Heart right ventricle (tissue), 16 donors: ENCODE data around the gene OGFR. TPM values are rescaled to one million over a fixed set of nuclear protein-coding genes. Genes with fewer than 3 reads are reported as not detected.

Experiments used
- ATAC-seq, 8 donors: fragments of 200-7000 bp; cut with Tn5 transposase; one replicate each; pipeline ENCODE4 v1.9.1; 2020; ENCODE audit warnings: mild to moderate bottlenecking in 8 of 8, moderate library complexity in 8 of 8, moderate number of reproducible peaks in 1 of 8
- DNase-seq, 2 donors: peaks; one replicate each; pipeline ENCODE4 v3.0.0-alpha.2; 2020
- H3K27ac ChIP-seq, 10 donors: fragments of 200-600 bp; sonication (generic) in 2 of 10; one replicate each; pipeline versions ENCODE4 v1.5.0 to v1.8.0; 2020 to 2022; ENCODE audit warnings: mild to moderate bottlenecking in 3 of 10
- H3K27me3 ChIP-seq, 7 donors: fragments of 200-600 bp; one replicate each; pipeline ENCODE4 v1.8.0; 2021 to 2022; ENCODE audit warnings: mild to moderate bottlenecking in 2 of 7
- H3K36me3 ChIP-seq, 9 donors: fragments of 200-600 bp; sonication (generic) in 1 of 9; one replicate each; pipeline versions ENCODE4 v1.5.0 to v1.8.0; 2020 to 2022; ENCODE audit warnings: mild to moderate bottlenecking in 2 of 9
- H3K4me1 ChIP-seq, 9 donors: fragments of 200-600 bp; sonication (generic) in 1 of 9; one replicate each; pipeline versions ENCODE4 v1.5.0 to v1.8.0; 2020 to 2022; ENCODE audit warnings: mild to moderate bottlenecking in 4 of 9
- H3K4me3 ChIP-seq, 10 donors: fragments of 200-600 bp; sonication (generic) in 2 of 10; one replicate each; pipeline versions ENCODE4 v1.5.0 to v1.8.0; 2020 to 2022; ENCODE audit warnings: mild to moderate bottlenecking in 7 of 10, moderate library complexity in 2 of 10
- H3K9me3 ChIP-seq, 11 donors: fragments of 200-600 bp in 10 of 11; sonication (generic) in 2 of 11; one replicate each; pipeline versions ENCODE4 v1.5.0 to v1.8.0; 2013 to 2022; ENCODE audit warnings: mild to moderate bottlenecking in 2 of 11, control low read depth in 1 of 11, moderate library complexity in 1 of 11
- CTCF ChIP-seq, 9 donors: fragments of 200-600 bp; sonication (generic) in 2 of 9; IDR thresholded peaks; one replicate each; pipeline versions ENCODE4 v1.5.0 to v1.8.0; 2021 to 2022; ENCODE audit warnings: antibody characterized with exemption in 9 of 9, mild to moderate bottlenecking in 5 of 9, moderate library complexity in 1 of 9
- WGBS, 2 donors: extraction: QIAGEN DNeasy Blood & Tissue Kit; methylation state at CpG; one replicate each; pipeline ENCODE4 v1.1.7; 2013; ENCODE audit warnings: inconsistent platforms in 1 of 2; 5-methylcytosine and 5-hydroxymethylcytosine counted together
- intact Hi-C, 10 donors: fragments of 100-400 bp; cut with DNase I; formaldehyde crosslinking; loops; one replicate each; pipeline versions ENCODE4 v1.11.1 to v1.14.2; 2022
- polyA plus RNA-seq, 2 donors: library from polyadenylated mRNA; stranded (reverse); fragments of 200-250 nt; gene quantifications; one replicate each; pipeline ENCODE4 v1.2.3, GENCODE V29; 2013
- total RNA-seq, 10 donors: library from RNA; stranded (reverse); fragmentation: NEBNext Ultra II Directional in 3 of 10; extraction: Animal tissue kit (Norgen Biotek cat#: 25700) in 3 of 10; gene quantifications; one replicate each; pipeline versions ENCODE4 v1.2.1 to v1.2.4, GENCODE V29; 2021 to 2023
- donor health status: Arrhythmogenic right ventricular cardiomyopathy.
- donor health status: ischemic (EF 13 %, LVEDD 7.1; RV severe dilation, severe dysfunction).
- donor health status: healthy with polysubstance abuse.
- donor health status: DM: no; HTN: yes; CAD: no.
- donor health status: DM: no; HTN: no; CAD: no.
- donor health status: ischemic (EF 25% LVEDD 6.9; RV normal size, moderate dysfunction).
- donor health status: ischemic (EF 25% LVEDD 5.7; RV mildly dilated, moderate dysfunction).
- donor health status: healthy.
- donor health status: DM: yes; HTN: yes; CAD: no.
- donor health status: Ischemic cardiomyopathy.
- donor health status: ischemic (EF 35%, LVEDD 5.7; RV mildly dilated, moderate dysfunction).
- donor health status: nonischemic (EF 11% LVEDD 7.7; RV severe dilation, severe dysfunction).
- donor health status: DM: yes; HTN: yes; CAD: no.
- donor health status: PGD.
- donor health status: ischemic (EF 29% LVEDD 5.4; RV normal size, mild dysfunction).
- donor health status: nonischemic (EF 23%, LVEDD 6.1; RV moderate dilation, normal function).

OGFR gene
- total and polyA plus RNA-seq, 12 donors, result 13.0 to 37.5 (median 17.5) TPM

GRCh38 chr20:62778058-62778457 is 26.6 kb upstream of the OGFR start:
- Histone ChIP-seq H3K27ac (no peak overlapping the region), H3K4me1 (peaks cover 0 to 36% (median 9%) of the 10 kb centered on the region in 9 donors), H3K4me3 (no peak overlapping the region), H3K36me3 (no peaks in the 10 kb centered on the region), H3K9me3 (no peaks in the 10 kb centered on the region), H3K27me3 (peaks cover 0 to 23% (median 4%) of the 10 kb centered on the region in 7 donors)
- no peak for DNase-seq
- intact Hi-C loops, result no loop called here
- WGBS, 2 donors, result 90 to 96% methylated on average over 9 of the region's 9 CpGs
- ATAC-seq, result no peak
- no peak for TF ChIP-seq CTCF (IDR thresholded peaks at IDR 0.05)

- DNase-seq, result no peak
- WGBS, 2 donors, result 79 to 81% methylated on average over 24 of the region's 24 CpGs
Observed at GRCh38 chr20:62778601-62779416, 25.8 kb upstream of the OGFR start.

GRCh38 chr20:62779417-62779685 is 25.3 kb upstream of the OGFR start:
- ATAC-seq (no peak), DNase-seq (no peak)
- Histone ChIP-seq H3K36me3 (no peaks in the 10 kb centered on the region), H3K4me3 (no peak overlapping the region), H3K27me3 (peaks cover 0 to 15% (median 4%) of the 10 kb centered on the region in 7 donors), H3K27ac (no peak overlapping the region), H3K9me3 (no peaks in the 10 kb centered on the region), H3K4me1 (peaks cover 3 to 39% (median 22%) of the 10 kb centered on the region in 9 donors)
- TF ChIP-seq CTCF (IDR thresholded peaks at IDR 0.05), result no peak
- intact Hi-C loops, result no loop called here
- 87 to 90% methylated on average over 7 of the region's 7 CpGs for WGBS, 2 donors

More at GRCh38 chr20:62778601-62779416, 25.8 kb upstream of the OGFR start:
- no peak for TF ChIP-seq CTCF (IDR thresholded peaks at IDR 0.05)
- no peak overlapping the region for H3K27ac ChIP-seq
- H3K27me3 ChIP-seq, result peaks cover 0 to 15% (median 4%) of the 10 kb centered on the region in 7 donors
- peaks cover 3 to 39% (median 17%) of the 10 kb centered on the region in 9 donors for H3K4me1 ChIP-seq
- no peaks in the 10 kb centered on the region for H3K9me3 ChIP-seq
- ATAC-seq, result no peak
- intact Hi-C loops, result no loop called here
- no peaks in the 10 kb centered on the region for H3K36me3 ChIP-seq
- no peak overlapping the region for H3K4me3 ChIP-seq

- intact Hi-C loops, result no loop called here
- no peak for DNase-seq
- ATAC-seq, result no peak
- H3K4me1 ChIP-seq, result peaks cover 3 to 32% (median 23%) of the 10 kb centered on the region in 9 donors
- TF ChIP-seq CTCF (IDR thresholded peaks at IDR 0.05), result no peak
- H3K9me3 ChIP-seq, result no peaks in the 10 kb centered on the region
- H3K27me3 ChIP-seq, result peaks cover 0 to 11% (median 4%) of the 10 kb centered on the region in 7 donors
- no peaks in the 10 kb centered on the region for H3K36me3 ChIP-seq
- no peak overlapping the region for H3K27ac ChIP-seq
- no peak overlapping the region for H3K4me3 ChIP-seq
- 78 to 79% methylated on average over 20 of the region's 20 CpGs for WGBS, 2 donors
Observed at GRCh38 chr20:62780204-62780603, 24.4 kb upstream of the OGFR start.
